GM19240 (cell line): ENCODE results near the gene PSMA2.

Experiments
- DNase-seq: peaks from one replicate; pipeline ENCODE4 v3.0.0; 2011; ENCODE audit warnings: low spot score; ENCODE audit not compliant: insufficient read length

PSMA2 gene

DNA sequence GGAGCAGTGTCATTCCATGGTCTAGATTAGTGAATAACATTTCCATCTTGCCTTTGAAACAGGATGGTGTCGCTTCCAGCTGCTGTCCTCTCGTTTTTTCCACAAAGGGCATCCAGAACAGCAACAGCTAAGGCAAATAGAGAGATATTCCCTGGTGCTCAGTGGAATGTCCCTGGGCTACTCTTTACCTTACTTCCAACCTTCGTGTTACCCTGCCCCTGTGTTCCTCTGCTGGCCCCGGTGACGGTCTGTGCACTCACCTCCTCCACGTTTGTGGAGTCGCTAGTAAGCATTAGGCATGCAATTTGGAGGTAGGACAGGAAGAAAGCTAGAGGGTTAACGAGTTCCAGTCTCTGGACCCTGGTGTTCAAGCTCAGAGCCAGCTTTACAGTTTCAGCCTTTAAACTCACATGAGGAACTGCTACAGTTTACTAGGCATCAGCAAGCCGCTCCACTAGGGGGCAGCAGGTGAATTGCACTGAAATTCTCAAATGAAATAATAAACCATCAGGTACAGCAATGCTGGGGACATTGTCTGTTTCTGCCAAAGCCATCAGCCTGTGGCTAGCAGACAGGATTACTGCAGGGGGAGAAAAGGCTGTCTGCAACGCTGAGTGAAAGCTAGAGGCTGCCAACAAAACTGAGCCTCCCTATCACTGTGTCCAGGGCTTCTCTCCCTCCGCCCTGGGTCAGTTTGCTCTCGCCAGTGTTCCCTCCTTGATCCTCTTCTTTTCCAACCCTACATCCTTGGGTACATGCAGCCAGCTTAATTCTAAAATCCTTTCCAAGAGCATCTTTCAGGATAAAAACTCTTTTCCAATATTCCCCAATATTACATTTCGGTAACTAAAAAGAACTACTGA lies 9.2 kb upstream of the PSMA2 start:
- no peak for DNase-seq

DNA sequence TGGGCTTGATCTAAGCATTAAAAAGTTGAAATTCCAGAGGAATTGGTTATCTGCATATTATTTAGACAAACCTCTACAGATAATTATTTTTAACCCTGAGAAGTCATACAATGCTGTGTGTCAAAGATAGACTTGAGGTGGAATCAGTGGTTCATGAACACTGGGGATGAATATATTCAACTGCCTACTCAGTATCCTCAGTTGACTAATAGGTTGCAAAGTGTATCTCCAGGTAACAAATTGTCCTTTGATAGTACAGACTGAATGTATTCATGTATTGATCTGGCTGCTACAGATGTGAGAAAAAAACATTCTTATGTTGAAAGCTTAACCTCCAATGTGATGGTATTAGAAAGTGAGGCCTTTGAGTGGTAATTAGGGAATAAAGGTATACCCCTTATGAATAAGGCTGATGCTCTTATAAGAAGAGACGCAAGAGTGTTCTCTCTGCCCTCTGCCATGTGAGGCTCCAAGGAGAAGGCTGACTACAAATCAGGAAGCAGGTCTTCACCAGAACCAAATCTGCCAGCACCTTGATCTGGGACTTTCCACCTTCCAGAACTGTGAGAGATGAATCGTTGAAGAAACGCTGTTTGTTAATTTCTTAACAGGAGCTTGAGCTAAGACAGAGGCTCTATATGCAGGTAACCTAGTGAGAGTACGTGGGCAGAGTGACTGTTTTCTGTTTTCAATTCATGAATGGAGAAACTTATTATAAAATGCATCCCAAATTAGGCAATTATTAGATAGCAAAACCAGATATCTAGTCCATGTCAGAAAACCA lies 7.7 kb upstream of the PSMA2 start:
- no peak for DNase-seq

DNA sequence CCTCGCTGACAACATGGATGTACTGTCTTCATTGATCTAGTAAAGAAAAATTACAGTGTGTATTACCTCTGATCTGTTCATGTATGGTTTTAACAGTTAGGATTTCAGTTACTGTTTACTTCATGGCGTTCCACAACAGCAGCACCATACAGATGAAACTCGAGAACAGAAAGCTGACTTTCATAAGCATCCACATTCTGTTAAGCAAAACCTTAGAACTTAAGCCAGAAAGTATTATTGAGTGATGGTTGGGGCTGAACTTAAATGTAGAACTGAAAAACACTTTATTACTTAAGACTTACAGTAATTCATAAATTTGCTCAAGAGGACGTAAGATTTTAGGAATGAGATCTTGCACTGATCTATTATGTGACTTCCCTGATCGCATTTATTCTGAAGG lies 3.9 kb upstream of the PSMA2 start:
- DNase-seq, result no peak

DNA sequence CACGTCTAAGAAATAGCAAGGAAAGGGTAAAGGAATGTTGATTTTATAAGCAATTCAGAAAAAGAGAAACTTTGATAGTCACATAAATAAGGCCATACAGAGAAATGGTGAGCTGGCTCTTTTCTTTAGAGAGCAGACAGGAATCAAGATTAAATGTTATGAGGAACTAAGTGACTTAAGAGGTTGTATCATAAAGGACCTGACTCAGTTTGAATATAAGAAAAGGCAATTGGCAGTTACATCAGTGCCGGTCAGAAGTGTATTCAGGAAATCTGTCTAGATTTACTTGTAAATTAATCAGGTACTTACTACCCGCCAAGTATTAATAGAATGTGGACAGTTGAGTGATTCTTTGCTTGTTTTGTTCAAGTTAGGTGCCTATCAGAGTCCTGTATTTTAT lies 2.3 kb upstream of the PSMA2 start:
- DNase-seq, result no peak

DNA sequence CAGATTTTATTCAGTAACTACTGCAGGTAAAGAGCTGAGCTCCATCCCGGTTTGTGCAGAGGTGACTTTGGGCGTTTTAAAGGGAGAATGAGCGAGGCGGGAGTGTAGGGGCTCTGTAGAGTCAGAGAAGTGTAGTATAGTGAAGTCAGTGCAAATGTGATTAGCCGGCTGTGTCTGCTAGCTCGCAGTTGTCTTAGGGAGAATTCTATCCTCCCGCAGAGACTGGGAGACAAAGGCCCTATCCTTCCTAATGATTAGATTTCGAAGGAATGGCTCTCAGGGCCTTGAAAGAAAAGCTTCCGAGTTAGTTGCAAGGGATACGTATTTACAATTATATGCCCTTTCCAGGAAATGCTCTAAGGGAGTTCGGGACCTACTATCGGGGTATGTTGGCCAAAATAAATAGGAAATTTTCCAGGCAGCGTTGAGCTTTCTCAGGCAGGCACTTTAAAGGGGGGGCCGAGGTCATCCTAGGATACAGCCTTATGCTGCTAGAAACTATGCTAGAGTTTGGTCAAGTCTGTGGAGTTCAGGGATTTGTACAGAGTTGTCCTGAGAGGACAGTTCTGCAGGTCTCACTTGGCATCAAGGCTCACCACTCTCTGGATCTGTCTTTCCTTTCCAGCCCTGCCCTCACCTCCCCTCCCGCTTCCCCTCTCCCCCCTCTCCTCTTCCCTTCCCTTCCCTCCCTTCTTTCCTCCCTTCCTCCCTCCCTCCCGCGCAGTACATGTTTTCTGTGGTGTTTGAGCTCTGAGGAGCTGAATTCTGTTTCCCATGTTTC lies 1.0 kb upstream of the PSMA2 start:
- no peak for DNase-seq

DNA sequence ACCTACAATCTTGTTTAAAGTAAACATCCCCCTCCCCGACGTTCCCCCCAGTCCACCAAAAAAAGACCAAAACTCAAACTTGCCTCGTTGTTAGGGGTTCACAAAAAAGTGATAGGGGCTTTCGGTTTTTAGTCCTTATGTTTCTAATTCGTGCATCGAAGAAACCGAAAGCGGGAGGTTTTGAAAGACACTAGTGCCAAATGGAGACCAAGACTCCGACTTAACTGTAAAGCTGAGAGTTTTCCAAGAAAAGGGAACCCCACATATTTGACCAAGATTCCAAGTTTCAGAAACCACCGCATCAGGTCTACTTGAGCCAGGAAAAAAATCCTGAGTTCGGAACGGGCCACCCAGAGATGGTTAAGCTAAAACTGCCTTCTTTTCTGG lies 534 bp downstream of the PSMA2 start:
- no peak for DNase-seq

DNA sequence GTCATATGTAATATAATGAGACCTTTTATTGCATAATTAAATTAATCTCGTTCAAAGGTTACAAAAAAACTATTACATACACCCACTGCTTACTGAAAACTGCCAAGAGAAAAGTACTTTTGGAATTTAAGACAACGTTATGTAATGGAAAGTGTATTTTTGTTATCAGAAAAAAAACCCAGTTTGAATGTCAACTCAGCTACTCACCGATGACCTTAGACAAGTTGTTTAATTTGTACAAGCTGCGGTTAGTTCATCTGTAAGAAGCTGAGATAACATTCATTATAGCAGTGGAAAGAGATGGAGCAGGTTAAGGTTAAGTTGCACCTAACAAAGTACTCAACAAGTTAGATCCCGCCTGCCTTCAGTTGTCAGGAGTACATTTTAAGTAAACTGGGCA lies 1.1 kb downstream of the PSMA2 start:
- no peak for DNase-seq

DNA sequence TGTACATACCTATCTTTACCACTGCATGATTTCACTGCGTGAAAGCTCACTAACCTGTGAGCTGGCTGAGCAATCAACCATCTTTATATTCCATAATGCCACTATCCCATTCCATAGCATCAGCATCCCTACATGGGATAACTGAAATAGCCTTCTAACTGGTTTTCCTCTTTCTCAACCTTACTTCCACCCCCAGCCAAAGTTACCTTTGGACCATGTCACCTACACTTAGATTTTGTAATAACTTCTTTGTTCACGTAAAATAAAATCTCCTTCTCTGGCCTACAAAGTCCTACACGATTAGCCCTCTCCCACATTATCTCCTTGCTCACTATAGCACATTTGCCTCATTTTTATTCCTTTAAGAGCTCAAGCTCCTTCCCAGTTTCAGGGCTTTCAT lies 2.5 kb downstream of the PSMA2 start:
- no peak for DNase-seq

DNA sequence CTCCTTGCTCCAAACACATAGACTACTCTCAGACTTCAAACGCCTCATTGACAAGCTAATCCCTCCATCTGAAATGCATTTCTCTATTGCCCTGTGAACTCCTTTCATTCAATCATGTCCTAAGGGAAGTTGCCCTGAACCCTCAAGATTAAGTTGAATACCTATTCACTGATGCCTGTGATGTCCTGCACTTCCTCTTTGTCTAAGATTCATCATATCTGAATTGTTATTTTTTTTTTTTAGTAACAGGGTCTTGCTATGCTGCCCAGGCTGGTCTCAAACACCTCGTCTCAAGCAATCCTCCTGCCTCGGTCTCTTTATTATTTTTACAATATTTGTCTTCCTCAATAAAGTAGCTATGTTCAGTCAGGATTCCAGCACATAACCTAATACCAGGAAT lies 3.2 kb downstream of the PSMA2 start:
- no peak for DNase-seq

DNA sequence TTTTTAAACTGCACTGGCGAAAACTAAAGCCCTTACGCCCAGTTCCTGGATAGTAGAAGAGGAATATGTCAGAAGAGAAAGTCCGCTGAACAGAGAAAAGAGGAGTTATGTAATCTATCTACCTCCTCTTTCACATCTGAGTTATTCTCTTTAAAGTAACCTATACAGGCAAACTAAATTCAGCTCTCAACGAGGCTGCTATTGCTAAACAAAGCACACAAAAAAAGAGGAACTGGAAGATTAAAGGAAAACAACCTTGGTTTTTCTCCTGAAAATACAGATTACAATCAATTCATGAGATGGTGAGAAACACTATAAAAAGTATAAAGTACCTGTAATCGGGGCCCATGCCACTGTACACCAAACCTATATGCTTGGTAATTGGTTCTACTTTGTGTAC lies 5.8 kb downstream of the PSMA2 start:
- DNase-seq, result no peak

DNA sequence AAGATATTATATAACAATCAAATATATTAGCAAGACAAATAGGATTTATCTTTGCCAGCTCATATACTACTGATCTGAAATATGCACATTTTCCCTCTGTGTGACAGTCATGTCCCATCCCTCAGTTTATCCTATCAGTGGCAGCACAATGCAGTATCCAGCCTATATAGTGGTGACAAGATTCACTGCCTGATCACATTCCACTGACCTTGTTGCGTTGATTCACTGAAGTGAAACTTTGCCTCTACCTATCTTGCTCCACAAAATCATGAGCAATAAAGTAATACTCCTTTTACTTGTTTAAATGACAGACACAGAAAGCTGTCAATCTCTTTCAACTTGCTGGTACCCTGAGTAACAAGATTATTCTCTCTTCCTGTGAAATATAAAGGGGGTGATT lies 6.3 kb downstream of the PSMA2 start:
- DNase-seq, result no peak

DNA sequence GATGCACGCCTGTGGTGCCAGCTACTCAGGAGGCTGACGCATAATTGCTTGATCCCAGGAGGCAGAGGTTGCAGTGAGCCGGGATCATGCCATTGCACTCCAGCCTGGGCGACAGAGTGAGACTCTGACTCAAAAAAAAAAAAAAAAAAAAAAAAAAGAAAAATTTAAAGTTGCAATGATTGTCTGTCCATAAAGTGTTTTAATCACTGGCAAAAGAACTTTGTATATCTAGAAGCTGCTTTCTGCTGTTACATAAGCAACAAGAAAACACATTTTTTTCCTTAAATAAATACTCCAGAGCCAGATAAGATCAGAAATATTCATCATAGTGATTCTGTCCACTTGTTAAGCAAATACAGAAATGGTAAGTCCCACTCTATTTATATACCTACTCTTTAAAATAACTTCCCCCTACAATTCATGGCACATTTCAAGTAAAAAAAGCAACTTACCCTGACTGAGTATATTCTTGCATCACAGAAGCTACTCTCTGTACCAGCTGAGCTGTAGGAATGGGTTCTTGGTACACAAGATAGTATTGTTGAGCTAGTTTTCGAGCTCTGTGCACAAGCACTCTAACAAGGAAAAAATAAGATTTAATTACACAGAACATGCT lies 7.6 kb downstream of the PSMA2 start:
- no peak for DNase-seq

DNA sequence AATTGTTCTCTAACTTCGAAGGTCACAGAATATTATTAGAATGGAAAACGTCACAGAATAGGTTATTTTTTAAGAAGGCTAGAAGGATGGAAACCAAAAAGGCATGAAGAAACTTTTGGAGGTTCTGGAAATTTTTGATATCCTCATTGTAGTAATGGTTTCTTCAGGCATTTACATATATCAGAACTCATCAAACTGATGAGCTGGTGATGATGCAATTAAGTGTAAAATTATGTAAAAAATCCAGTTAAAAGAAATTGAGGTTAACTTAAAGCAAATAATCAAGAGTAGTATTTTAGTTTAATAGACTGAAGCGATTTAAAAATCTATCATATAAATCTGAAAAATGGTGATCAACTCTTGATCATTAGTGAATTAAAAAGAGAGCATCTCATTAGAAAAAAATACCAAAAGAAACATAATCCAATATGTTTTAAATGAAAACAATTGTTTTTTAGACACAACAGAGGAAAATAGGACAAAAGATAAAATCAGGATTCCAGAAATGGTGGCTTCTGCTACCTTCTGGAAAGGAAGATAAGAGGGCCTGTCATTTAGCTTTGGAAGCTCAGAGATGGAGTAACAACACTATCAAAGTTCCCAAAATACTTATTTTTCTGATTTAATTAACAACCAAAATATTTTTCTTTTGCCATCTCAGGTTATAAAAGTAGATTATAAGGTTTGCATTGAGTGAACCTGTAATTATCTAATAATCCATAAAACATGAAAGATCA lies 9.8 kb downstream of the PSMA2 start:
- DNase-seq, result no peak

DNA sequence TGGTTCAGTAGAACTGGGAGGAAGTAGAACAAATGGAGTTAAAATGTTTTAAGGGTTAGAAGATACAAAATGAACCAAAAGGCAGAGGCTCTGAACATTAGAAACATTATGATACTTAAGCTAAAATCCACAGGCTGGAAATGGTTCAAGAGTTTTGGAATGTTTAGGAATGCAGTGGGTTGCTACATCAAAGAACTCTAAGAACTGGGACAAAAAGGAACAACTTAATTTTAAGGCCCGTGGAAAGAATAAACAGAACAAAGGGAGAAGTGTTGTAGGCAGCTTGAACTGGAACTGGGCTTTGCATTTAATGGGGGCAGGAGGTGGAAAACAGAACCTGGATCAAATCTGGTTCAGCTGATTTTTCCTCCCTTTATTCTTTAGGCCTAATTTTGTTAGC lies 16.6 kb downstream of the PSMA2 start:
- no peak for DNase-seq

DNA sequence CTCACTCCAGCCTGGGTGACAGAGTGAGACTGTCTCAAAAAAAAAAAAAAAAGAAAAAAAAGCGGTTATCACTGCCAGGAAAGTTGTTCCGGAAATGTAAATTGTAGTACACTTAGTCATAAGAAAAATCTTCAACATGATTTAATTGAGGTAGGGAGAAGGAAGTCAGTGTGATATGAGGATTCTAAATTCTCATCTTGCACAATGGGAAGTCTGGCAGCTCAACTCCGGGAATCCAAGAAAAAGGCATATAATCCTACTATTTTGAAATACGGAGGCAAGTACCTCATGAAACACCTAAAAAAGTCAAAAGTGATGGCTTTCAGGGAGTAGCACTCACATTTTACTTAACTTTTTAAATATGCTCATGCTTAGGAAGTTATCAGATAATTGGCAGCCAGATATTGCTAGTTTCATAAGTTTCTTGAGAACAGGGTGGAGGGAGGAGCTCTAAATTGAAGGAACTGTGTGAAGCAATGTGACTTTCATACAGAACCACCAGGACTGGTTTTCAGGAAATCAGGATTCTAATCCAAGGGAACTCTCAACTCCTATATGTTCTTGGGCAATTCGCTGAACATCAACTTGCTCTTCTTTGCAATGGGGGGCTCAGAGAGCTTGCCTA lies 17.4 kb downstream of the PSMA2 start:
- DNase-seq, result no peak

DNA sequence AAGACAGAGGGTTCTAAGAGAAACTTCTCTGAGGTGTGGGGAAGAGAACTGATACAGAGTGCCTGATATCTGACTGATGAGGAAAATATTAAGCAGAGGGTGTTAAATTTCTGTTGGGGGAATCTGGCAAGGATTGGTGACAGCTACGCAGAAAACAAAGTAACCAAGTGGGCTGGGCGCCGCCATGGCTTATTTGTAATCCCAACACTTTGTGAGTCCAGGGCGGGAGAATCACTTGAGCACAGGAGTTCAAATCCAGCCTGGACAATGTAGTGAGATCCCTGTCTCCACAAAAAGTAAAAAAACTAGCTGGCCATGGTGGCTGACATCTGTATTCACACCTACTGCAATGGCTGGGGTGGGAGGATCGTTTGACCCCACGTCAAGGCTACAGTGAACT lies 18.0 kb downstream of the PSMA2 start:
- no peak for DNase-seq

DNA sequence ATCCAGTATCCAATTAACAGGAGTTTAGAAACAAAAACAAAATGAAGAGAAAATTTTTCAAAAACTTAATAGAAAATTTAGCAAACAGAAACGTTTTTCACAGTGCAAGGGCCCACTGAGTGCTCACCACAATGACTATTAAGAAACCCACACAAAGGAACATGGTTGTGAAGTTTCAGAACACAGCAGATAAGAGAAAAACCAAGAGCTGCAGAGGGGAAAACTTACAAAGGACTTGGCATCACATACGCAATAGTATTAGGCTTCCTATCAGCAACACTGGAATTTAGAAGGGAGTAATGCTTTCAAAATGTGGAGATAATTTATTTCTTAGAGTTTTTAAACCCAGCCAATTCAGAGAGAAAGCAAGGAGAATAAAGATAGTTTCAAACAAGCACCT lies 18.4 kb downstream of the PSMA2 start:
- no peak for DNase-seq

DNA sequence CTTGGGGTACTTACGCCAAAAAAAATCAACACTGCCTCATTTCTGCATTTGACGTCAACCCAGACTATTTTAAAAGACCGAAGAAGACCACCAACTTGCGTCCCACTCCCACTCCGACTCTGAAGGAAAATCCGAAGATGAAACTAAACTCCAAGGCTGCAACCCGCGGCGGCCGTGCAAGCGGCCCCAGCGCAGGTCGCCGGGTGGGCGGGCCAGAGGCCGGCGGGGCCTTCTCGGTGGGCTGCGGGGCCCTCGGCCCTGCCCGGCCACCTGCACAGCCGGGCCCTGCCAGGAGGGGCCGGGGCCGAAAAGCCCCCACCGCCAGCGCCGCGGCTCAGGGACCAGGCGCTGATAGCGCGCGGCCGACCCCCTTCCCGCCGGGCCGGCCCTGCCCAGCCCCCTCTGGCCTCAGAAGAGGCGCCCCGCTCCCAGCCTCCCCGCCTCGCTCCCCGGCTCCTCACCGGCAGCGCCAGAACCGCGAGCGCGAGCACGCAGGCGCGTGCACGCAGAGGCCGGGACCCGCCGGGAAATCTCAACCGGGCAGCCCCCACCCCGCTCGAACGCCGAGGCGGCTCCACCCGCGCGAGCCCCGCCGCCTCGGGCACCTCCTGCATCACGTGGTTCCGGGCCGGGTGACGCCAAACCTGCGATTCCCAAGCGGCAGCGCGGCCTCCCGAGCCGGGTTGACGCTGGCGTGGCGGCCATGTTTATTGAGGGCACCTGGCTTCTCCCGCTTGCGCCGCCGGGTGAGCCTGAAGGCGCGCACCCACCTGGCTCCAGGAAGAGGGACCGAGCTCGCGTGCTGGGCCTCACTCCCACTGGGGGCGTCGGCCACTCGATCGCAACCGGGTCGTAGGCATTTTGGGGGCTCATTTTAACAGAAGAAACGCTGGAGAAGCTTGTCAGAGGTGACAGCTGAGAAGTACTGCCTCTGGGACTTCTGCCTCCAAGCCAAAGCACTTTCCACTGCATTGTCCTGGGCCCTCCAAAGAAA lies 20.2 kb downstream of the PSMA2 start, which contains the start of gene C7orf25:
Gene C7orf25 (minus strand): TSS at position 617 of the 994 bp plus-strand sequence. CDS start 1,170 bp downstream, outside the sequence.
- peak; percentile 71 for DNase-seq

DNA sequence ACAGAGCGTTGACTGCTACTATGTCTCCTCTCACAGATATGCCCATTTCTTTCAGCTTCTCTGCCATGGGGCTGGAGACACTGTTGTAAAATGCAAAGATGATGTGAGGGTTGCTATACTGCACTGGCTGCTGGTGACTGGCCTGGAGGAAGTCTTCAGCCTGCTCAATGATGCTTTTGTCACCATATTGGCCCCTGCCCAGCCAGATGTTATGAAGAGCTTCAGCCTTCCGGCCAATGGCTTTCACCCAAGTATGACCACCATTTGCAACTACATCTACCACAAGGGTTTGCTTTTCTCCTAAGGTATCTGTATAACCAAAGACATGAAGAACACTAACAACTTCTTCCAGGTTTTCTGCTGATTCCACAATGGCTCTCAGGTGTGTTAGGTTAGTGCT lies 21.7 kb downstream of the PSMA2 start:
- no peak for DNase-seq
